HG02973 (cell line): ENCODE results near the gene PFN3.

Source experiments
- ATAC-seq: cut with Tn5 transposase; IDR thresholded peaks from one replicate; pipeline ENCODE4 v1.9.1; 2021; ENCODE audit warnings: moderate library complexity; ENCODE audit not compliant: unreplicated experiment

PFN3 gene

GRCh38 chr5:177399997-177400868 is at the start of gene PFN3:
Gene PFN3, minus strand, starts transcription at chr5:177400661. Its CDS starts 85 bp downstream, at chr5:177400576.
- ATAC-seq: no peak

- ATAC-seq: no peak
Measured at GRCh38 chr5:177449140-177450061, 48.9 kb upstream of the PFN3 start.

- no peak for ATAC-seq
Measured at GRCh38 chr5:177448244-177448950, 47.9 kb upstream of the PFN3 start.

GRCh38 chr5:177447611-177448243 is 47.3 kb upstream of the PFN3 start:
- no peak for ATAC-seq

GRCh38 chr5:177447066-177447610 is 46.7 kb upstream of the PFN3 start:
- ATAC-seq: no peak

GRCh38 chr5:177446200-177447065 is 46.0 kb upstream of the PFN3 start, which contains the start of gene PRR7:
Gene PRR7, plus strand, starts transcription at chr5:177446814. Its CDS starts 8,254 bp downstream, at chr5:177455068.
- no peak for ATAC-seq

- ATAC-seq: no peak
Measured at GRCh38 chr5:177445917-177446199, 45.4 kb upstream of the PFN3 start.

GRCh38 chr5:177445052-177445916 is 44.8 kb upstream of the PFN3 start:
- no peak for ATAC-seq

- no peak for ATAC-seq
Measured at GRCh38 chr5:177444106-177445051, 43.9 kb upstream of the PFN3 start.

- ATAC-seq: no peak
Measured at GRCh38 chr5:177443144-177443983, 42.9 kb upstream of the PFN3 start.

GRCh38 chr5:177442066-177442826 is 41.8 kb upstream of the PFN3 start:
- ATAC-seq: no peak

- ATAC-seq: no peak
Measured at GRCh38 chr5:177440990-177441780, 40.7 kb upstream of the PFN3 start.

GRCh38 chr5:177440211-177440989 is 39.9 kb upstream of the PFN3 start:
- no peak for ATAC-seq

- no peak for ATAC-seq
Measured at GRCh38 chr5:177439518-177440053, 39.1 kb upstream of the PFN3 start.
